DND-41 (cell line): Measurements from ENCODE around the gene ZCCHC2.

Experiments used
- ATAC-seq: fragments of 200-7000 bp; cut with Tn5 transposase; 3 replicates; pipeline ENCODE4 v1.9.1; 2021; ENCODE audit warnings: low read depth; ENCODE audit not compliant: insufficient read depth
- DNase-seq: peaks from one replicate; pipeline ENCODE4 v3.0.0-alpha.2; 2020
- H2AFZ ChIP-seq: 2 replicates; pipeline ENCODE4 v1.6.0; 2012; ENCODE audit warnings: low read depth, low read length
- H3K27ac ChIP-seq: 2 replicates; pipeline ENCODE4 v1.5.1; 2012; ENCODE audit warnings: low read length, inconsistent platforms
- H3K27me3 ChIP-seq: fragments of 200-600 bp; sonication (generic); 2 replicates; pipeline ENCODE4 v1.6.0; 2012; ENCODE audit warnings: low read length, mild to moderate bottlenecking, inconsistent platforms; ENCODE audit not compliant: insufficient read depth, poor library complexity
- H3K36me3 ChIP-seq: 2 replicates; pipeline ENCODE4 v1.5.1; 2012; ENCODE audit warnings: low read length, inconsistent platforms; ENCODE audit not compliant: insufficient read depth
- H3K4me1 ChIP-seq: 2 replicates; pipeline ENCODE4 v1.5.1; 2012; ENCODE audit warnings: mild to moderate bottlenecking, low read length; ENCODE audit not compliant: insufficient read depth
- H3K4me2 ChIP-seq: 2 replicates; pipeline ENCODE4 v1.6.0; 2012; ENCODE audit warnings: mild to moderate bottlenecking, moderate library complexity, low read length, inconsistent platforms; ENCODE audit not compliant: insufficient read depth
- H3K4me3 ChIP-seq, 2 experiments: fragments of 200-600 bp in 1 of 2; shearing (Covaris generic) in 1 of 2; 2 replicates each; pipeline ENCODE4 v1.5.1; 2012 to 2016; ENCODE audit warnings: inconsistent platforms in 2 of 2, low read length in 2 of 2, mild to moderate bottlenecking in 2 of 2, low read depth in 1 of 2, moderate library complexity in 1 of 2
- H3K79me2 ChIP-seq: 2 replicates; pipeline ENCODE4 v1.6.0; 2012; ENCODE audit warnings: low read length, inconsistent platforms; ENCODE audit not compliant: insufficient read depth
- H3K9ac ChIP-seq: 2 replicates; pipeline ENCODE4 v1.6.0; 2012; ENCODE audit warnings: low read depth, mild to moderate bottlenecking, inconsistent platforms, low read length, moderate library complexity
- H3K9me3 ChIP-seq: 2 replicates; pipeline ENCODE4 v1.5.1; 2012; ENCODE audit warnings: low read length, moderate library complexity, mild to moderate bottlenecking, inconsistent platforms; ENCODE audit not compliant: insufficient read depth, severe bottlenecking
- H4K20me1 ChIP-seq: 2 replicates; pipeline ENCODE4 v1.6.0; 2012; ENCODE audit warnings: low read length; ENCODE audit not compliant: insufficient read depth
- CTCF ChIP-seq: IDR thresholded peaks from 2 replicates; pipeline ENCODE4 v1.5.1; 2012; ENCODE audit warnings: borderline replicate concordance, low read length, moderate library complexity, mild to moderate bottlenecking; ENCODE audit not compliant: poor library complexity, severe bottlenecking; ENCODE audit errors: extremely low read depth
- EZH2 ChIP-seq: IDR thresholded peaks from 3 replicates; pipeline ENCODE4 v1.6.1; 2012; ENCODE audit warnings: borderline replicate concordance, low read depth, mild to moderate bottlenecking, moderate library complexity, low read length, inconsistent platforms; ENCODE audit not compliant: severe bottlenecking

ZCCHC2 gene

GRCh38 chr18:62576845-62577512 lies 54.2 kb downstream of the ZCCHC2 start:
- no peak for TF ChIP-seq CTCF
- no peak for TF ChIP-seq EZH2
- Histone ChIP-seq H3K4me3 (no peak overlapping the region), H3K4me1 (no peaks in the 10 kb centered on the region), H2AFZ (no peak overlapping the region), H3K9me3 (no peaks in the 10 kb centered on the region), H4K20me1 (no peaks in the 10 kb centered on the region), H3K27me3 (no peaks in the 10 kb centered on the region), H3K79me2 (no peaks in the 10 kb centered on the region), H3K9ac (no peak overlapping the region), H3K4me2 (no peak overlapping the region), H3K27ac (no peak overlapping the region), H3K36me3 (peaks cover 33% of the 10 kb centered on the region)
- ATAC-seq: no peak
- no peak for DNase-seq

DNA sequence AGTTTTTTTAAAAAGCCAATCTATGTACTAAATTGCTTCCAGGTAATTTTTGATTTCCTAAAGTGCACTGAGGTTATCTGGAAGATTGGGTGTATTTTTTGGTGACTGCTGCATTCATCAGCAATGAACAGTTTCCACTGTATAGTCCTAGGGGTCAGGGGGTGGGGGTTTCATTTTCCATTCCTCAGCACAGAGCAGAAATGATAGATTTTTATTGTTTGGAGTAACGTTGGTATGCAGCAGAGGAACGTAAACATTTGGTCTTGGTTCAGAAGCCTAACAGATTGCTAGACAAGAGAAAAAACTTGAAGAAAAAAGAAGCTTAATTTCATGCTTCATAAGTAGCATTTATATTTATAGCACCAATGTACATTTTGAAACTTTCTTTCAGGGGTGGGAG lies 54.9 kb downstream of the ZCCHC2 start:
- peaks cover 33% of the 10 kb centered on the region for H3K36me3 ChIP-seq
- no peaks in the 10 kb centered on the region for H4K20me1 ChIP-seq
- H3K9ac ChIP-seq: no peak overlapping the region
- H3K27me3 ChIP-seq: no peaks in the 10 kb centered on the region
- TF ChIP-seq EZH2: no peak
- no peak for TF ChIP-seq CTCF
- H3K4me3 ChIP-seq: no peak overlapping the region
- H3K9me3 ChIP-seq: no peaks in the 10 kb centered on the region
- no peak overlapping the region for H2AFZ ChIP-seq
- H3K4me2 ChIP-seq: no peak overlapping the region
- ATAC-seq: no peak
- no peaks in the 10 kb centered on the region for H3K79me2 ChIP-seq
- H3K4me1 ChIP-seq: no peaks in the 10 kb centered on the region
- no peak for DNase-seq
- no peak overlapping the region for H3K27ac ChIP-seq

DNA sequence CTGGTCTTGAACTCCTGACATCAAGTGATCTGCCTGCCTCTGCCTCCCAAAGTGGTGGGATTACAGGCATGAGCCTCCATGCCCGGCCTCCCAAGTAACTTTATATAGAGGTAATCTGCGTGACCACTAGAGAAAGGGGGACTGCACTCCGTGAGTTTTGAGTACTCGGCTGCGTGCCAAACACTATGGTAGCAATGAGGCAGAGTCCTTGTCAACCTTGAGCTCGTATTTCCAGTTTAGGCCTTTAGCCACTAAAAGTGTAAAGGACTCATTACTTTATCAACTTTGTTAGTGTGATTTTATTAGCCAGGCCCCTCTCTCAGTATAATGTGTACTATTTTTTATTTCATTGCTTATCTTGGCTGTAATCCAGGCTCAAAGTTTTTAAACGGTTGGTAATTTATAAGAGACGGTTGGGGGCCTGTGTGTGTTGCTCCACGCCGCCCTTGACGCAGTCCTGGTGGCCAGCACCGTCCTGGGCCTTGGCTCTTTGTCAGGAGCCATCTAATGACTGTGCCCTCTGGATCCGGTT lies 56.2 kb downstream of the ZCCHC2 start:
- no peaks in the 10 kb centered on the region for H4K20me1 ChIP-seq
- DNase-seq (no peak), ATAC-seq (no peak)
- TF ChIP-seq CTCF: no peak
- no peak for TF ChIP-seq EZH2
- peaks cover 27% of the 10 kb centered on the region for H3K36me3 ChIP-seq
- H3K27ac ChIP-seq: no peak overlapping the region
- no peak overlapping the region for H2AFZ ChIP-seq
- no peak overlapping the region for H3K4me3 ChIP-seq
- H3K9me3 ChIP-seq: no peaks in the 10 kb centered on the region
- no peaks in the 10 kb centered on the region for H3K27me3 ChIP-seq
- H3K9ac ChIP-seq: no peak overlapping the region
- peaks cover 8% of the 10 kb centered on the region for H3K4me1 ChIP-seq
- H3K4me2 ChIP-seq: no peak overlapping the region
- no peaks in the 10 kb centered on the region for H3K79me2 ChIP-seq
